ENCODE measurements around the gene WDR6. TPM values are rescaled to one million over a fixed set of nuclear protein-coding genes. Genes with fewer than 3 reads are reported as not detected.

WDR6 gene
- total and polyA plus RNA-seq, 10 of the 15 experiments (the other 5 are each of a cell fraction or from before 2014, with no cell fraction given) = 21.3 to 169 (median 107) TPM

- ATAC-seq (no peak), DNase-seq (ENCODE audit: low read depth, low spot score) (no peak), FAIRE-seq (no peak)
- 97% methylated on average over 6 of the region's 6 CpGs for WGBS (ENCODE audit: insufficient coverage, insufficient replicate concordance, low lambda C conversion rate, missing lambda C conversion rate)
- intact Hi-C loops (cut with micrococcal nuclease; ENCODE audit: unreplicated experiment) (loop anchor here (2.0 kb wide), 1 partner anchor 27 kb away; no protein-coding TSS in a partner anchor), in situ Hi-C loops (cut with MboI) (no loop called here)
- TSS peak; percentile 56 for BruUV-seq (replicated peaks)
- Histone ChIP-seq H3K4me3 (no peak overlapping the region), H3K36me3 (ENCODE audit: control insufficient read depth in 2 of 2, insufficient read depth in 2 of 2, low read length in 1 of 2) (peaks cover 24 to 30% of the 10 kb centered on the region in 2 experiments), H2AFZ (ENCODE audit: control insufficient read depth, low read depth, low read length) (no peak overlapping the region), H3K9ac (ENCODE audit: control insufficient read depth, insufficient read depth, low read length) (no peak overlapping the region), H3K27ac (ENCODE audit: control insufficient read depth, insufficient read depth) (no peak overlapping the region), H3K79me2 (ENCODE audit: control insufficient read depth, insufficient read depth, low read length) (peaks cover 21% of the 10 kb centered on the region), H3K27me3 (replicated peaks in 1 of 2; ENCODE audit: control insufficient read depth in 2 of 2, insufficient read depth in 2 of 2, low read length in 1 of 2) (no peaks in the 10 kb centered on the region), H3K4me2 (ENCODE audit: control insufficient read depth, insufficient read depth) (no peak overlapping the region), H3K4me1 (ENCODE audit: control insufficient read depth, insufficient read depth, low read length) (peaks cover 5% of the 10 kb centered on the region; the same call in 1 of the 2 replicates), H4K20me1 (ENCODE audit: control insufficient read depth, insufficient read depth) (0 out of 2 replicates have a peak, but pooled peaks cover 3% of the 10 kb centered on the region), H3K9me3 (replicated peaks; ENCODE audit: control insufficient read depth, insufficient read depth, low read length) (no peaks in the 10 kb centered on the region)
- ChIA-PET SMC1A (ENCODE audit: uncharacterized antibody, unreplicated experiment) (interaction anchor here (1.3 kb wide), 1 partner anchor 28 kb away, joined by 3 read pairs; no protein-coding TSS in a partner anchor), CTCF (interaction anchor here (3.3 kb wide), 1 partner anchor 26 kb away, joined by 21 read pairs; the partner anchor contains the start of gene P4HTM), POLR2A (no interaction called here), RAD21 (ENCODE audit: unreplicated experiment) (no interaction called here)
- TF ChIP-seq HCFC1 (IDR thresholded peaks at IDR 0.05; ENCODE audit: low read length) (no peak), POLR2AphosphoS2 (IDR thresholded peaks at IDR 0.05; ENCODE audit: low read depth, low read length) (peak; percentile 4; the same call in 1 of the 2 replicates)
These were observed 8.6 kb downstream of the WDR6 start for GRCh38 chr3:49015765-49016164.

GRCh38 chr3:49016414-49017228, 9.4 kb downstream of the WDR6 start:
- no peaks in the 10 kb centered on the region for H3K27me3 ChIP-seq (replicated peaks in 1 of 2; ENCODE audit: control insufficient read depth in 2 of 2, insufficient read depth in 2 of 2, low read length in 1 of 2)
- ChIA-PET POLR2A (interaction anchor here (1.6 to 2.8 kb wide), 3 partner anchors 9 to 77 kb away, joined by 6 to 28 read pairs (median 7); partner anchors contain the start of genes QRICH1 and WDR6), RAD21 (ENCODE audit: unreplicated experiment) (interaction anchor here (2.3 kb wide), 1 partner anchor 29 kb away, joined by 12 read pairs; no protein-coding TSS in a partner anchor), SMC1A (ENCODE audit: uncharacterized antibody, unreplicated experiment) (interaction anchor here (1.3 to 4.2 kb wide), 2 partner anchors 9 to 29 kb away, joined by 3 to 21 read pairs; partner anchors contain the start of gene WDR6), CTCF (interaction anchor here (0.6 to 5.9 kb wide), 3 partner anchors 9 to 27 kb away, joined by 3 to 83 read pairs (median 21); partner anchors contain the start of genes P4HTM and WDR6)
- no peak overlapping the region for H3K9ac ChIP-seq (ENCODE audit: control insufficient read depth, insufficient read depth, low read length)
- peaks cover 24 to 30% of the 10 kb centered on the region in 2 experiments for H3K36me3 ChIP-seq (ENCODE audit: control insufficient read depth in 2 of 2, insufficient read depth in 2 of 2, low read length in 1 of 2)
- in situ Hi-C loops (cut with MboI) = no loop called here
- H3K4me3 ChIP-seq = no peak overlapping the region
- DNase-seq (ENCODE audit: low read depth, low spot score) = no peak
- intact Hi-C loops (cut with micrococcal nuclease; ENCODE audit: unreplicated experiment) = no loop called here
- H3K4me1 ChIP-seq (ENCODE audit: control insufficient read depth, insufficient read depth, low read length) = peaks cover 5% of the 10 kb centered on the region; the same call in 1 of the 2 replicates
- BruUV-seq (replicated peaks) = no TSS peak
- TF ChIP-seq ETV6 (conservative IDR thresholded peaks at IDR 0.05 in 1 of 2, IDR thresholded peaks at IDR 0.05 in 1 of 2; ENCODE audit: borderline replicate concordance in 1 of 2, low read depth in 1 of 2) = no peak
- TF ChIP-seq MLLT1 (IDR thresholded peaks at IDR 0.05) = no peak
- peak; percentile 55; the same call in 1 of the 2 replicates for TF ChIP-seq POLR2AphosphoS5 (IDR thresholded peaks at IDR 0.05; ENCODE audit: low read length)
- no peak for TF ChIP-seq SPI1 (IDR thresholded peaks at IDR 0.05; ENCODE audit: borderline replicate concordance, insufficient read depth, low read depth, low read length)
- TF ChIP-seq, protein P1, sequence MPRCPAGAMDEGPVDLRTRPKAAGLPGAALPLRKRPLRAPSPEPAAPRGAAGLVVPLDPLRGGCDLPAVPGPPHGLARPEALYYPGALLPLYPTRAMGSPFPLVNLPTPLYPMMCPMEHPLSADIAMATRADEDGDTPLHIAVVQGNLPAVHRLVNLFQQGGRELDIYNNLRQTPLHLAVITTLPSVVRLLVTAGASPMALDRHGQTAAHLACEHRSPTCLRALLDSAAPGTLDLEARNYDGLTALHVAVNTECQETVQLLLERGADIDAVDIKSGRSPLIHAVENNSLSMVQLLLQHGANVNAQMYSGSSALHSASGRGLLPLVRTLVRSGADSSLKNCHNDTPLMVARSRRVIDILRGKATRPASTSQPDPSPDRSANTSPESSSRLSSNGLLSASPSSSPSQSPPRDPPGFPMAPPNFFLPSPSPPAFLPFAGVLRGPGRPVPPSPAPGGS (IDR thresholded peaks at IDR 0.05; ENCODE audit: borderline replicate concordance, insufficient read depth, low read depth, low read length, poor library complexity, severe bottlenecking) = peak; percentile 14
- TF ChIP-seq ZNF217 (IDR thresholded peaks at IDR 0.05) = no peak
- TF ChIP-seq NR2F1 (conservative IDR thresholded peaks at IDR 0.05) = no peak
- TF ChIP-seq POLR2AphosphoS2 (IDR thresholded peaks at IDR 0.05; ENCODE audit: low read depth, low read length) = peak; percentile 73
- ATAC-seq = no peak
- WGBS (ENCODE audit: insufficient coverage, insufficient replicate concordance, low lambda C conversion rate, missing lambda C conversion rate) = 74% methylated on average over 6 of the region's 6 CpGs
- H3K4me2 ChIP-seq (ENCODE audit: control insufficient read depth, insufficient read depth) = peak overlapping the region; percentile 86
- no peak for FAIRE-seq
- no peak overlapping the region for H3K27ac ChIP-seq (ENCODE audit: control insufficient read depth, insufficient read depth)
- H2AFZ ChIP-seq (ENCODE audit: control insufficient read depth, low read depth, low read length) = no peak overlapping the region
- H3K9me3 ChIP-seq (replicated peaks; ENCODE audit: control insufficient read depth, insufficient read depth, low read length) = no peaks in the 10 kb centered on the region
- peaks cover 25% of the 10 kb centered on the region for H3K79me2 ChIP-seq (ENCODE audit: control insufficient read depth, insufficient read depth, low read length)
- H4K20me1 ChIP-seq (ENCODE audit: control insufficient read depth, insufficient read depth) = 0 out of 2 replicates have a peak, but pooled peaks cover 3% of the 10 kb centered on the region
